ENCODE measurements around the gene IP6K2. TPM values are rescaled to one million over a fixed set of nuclear protein-coding genes. Genes with fewer than 3 reads are reported as not detected.

IP6K2 gene
- total and polyA plus RNA-seq, 2 of the 13 experiments (the other 11 are each of a cell fraction or from before 2014, with no cell fraction given): 85.5 to 112 TPM

DNA sequence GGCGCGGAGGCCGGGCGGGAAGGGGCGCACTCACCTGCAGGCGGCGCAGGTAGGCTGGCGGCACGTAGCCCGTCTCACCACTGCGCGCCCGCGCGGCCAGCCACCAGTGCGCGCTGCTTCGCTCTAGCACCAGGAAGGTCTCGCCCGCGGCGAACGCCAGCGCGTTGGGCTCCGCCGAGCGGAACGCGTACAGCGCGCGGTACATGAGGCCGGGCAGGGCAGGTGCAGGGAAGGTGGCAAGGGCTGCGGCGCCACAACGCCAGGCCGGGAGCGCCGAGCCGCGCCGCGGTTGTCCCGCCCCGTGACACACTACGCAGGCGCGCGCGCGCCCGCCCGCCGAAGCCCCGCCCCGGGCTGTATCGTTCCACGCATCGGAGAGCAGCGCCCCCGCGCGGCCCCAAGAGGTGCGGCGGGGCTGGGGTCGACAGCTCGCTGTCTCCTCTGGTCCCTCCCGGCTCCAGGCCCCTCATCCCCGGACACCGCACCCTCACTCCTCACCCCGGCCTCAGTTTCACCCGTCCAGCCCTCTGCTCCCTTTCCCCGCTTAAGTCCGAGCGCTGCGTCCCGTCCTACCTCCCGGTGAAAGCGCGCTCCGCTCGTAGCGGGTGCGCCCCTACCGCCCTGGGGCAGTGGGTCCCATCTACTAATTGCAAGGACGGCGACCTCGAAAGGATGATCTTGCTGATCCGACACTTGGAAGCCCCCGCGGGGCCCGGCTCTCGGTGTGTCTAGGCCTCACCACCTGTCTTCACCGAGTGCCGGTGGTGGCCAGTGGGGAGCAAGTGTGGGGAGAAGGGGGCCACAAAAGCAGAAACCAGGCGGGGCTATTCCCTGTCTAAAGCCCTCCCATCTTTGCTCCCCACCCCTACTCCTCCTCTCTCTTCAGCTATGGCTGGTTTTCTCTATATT is 31.2 kb downstream of the IP6K2 start, which contains the start of gene NCKIPSD (continued):
- TF ChIP-seq SNAI1 (CRISPR knock-in tag; IDR thresholded peaks at IDR 0.05; ENCODE audit: borderline replicate concordance) (no peak), SNRNP70 (IDR thresholded peaks at IDR 0.05; ENCODE audit: low read depth, low read length) (no peak), ZNF557 (CRISPR knock-in tag; IDR thresholded peaks at IDR 0.05) (peak; percentile 16; the same call in 1 of the 2 replicates), SP140L (CRISPR knock-in tag; IDR thresholded peaks at IDR 0.05; ENCODE audit: borderline replicate concordance) (no peak), ZNF615 (CRISPR knock-in tag; IDR thresholded peaks at IDR 0.05; ENCODE audit: borderline replicate concordance) (no peak), ZMAT3 (CRISPR knock-in tag; conservative IDR thresholded peaks at IDR 0.05) (peak; percentile 89), NFKBIZ (CRISPR knock-in tag; IDR thresholded peaks at IDR 0.05) (peak; percentile 61; the same call in 1 of the 2 replicates), KLF15 (CRISPR knock-in tag; IDR thresholded peaks at IDR 0.05; ENCODE audit: borderline replicate concordance) (no peak), ZNF670 (CRISPR knock-in tag; IDR thresholded peaks at IDR 0.05; ENCODE audit: borderline replicate concordance) (no peak), PCBP2 (optimal IDR thresholded peaks at IDR 0.05; ENCODE audit: low read depth, low read length, poor library complexity, severe bottlenecking) (no peak), ZNF264 (CRISPR knock-in tag; IDR thresholded peaks at IDR 0.05) (no peak), ZFP90 (CRISPR knock-in tag; IDR thresholded peaks at IDR 0.05; ENCODE audit: borderline replicate concordance) (no peak; the same call in 1 of the 2 replicates), KLF9 (CRISPR knock-in tag; IDR thresholded peaks at IDR 0.05; ENCODE audit: low read depth) (no peak), SMC3 (IDR thresholded peaks at IDR 0.05; ENCODE audit: low read length) (no peak), ZNF775 (CRISPR knock-in tag; IDR thresholded peaks at IDR 0.05; ENCODE audit: borderline replicate concordance) (no peak), SATB2 (CRISPR knock-in tag; IDR thresholded peaks at IDR 0.05) (no peak), EEA1 (CRISPR knock-in tag; IDR thresholded peaks at IDR 0.05; ENCODE audit: borderline replicate concordance) (peak; percentile 96; the same call in 1 of the 2 replicates), MAFF (IDR thresholded peaks at IDR 0.05; ENCODE audit: low read depth, low read length) (no peak)
- TF ChIP-seq, protein P1, sequence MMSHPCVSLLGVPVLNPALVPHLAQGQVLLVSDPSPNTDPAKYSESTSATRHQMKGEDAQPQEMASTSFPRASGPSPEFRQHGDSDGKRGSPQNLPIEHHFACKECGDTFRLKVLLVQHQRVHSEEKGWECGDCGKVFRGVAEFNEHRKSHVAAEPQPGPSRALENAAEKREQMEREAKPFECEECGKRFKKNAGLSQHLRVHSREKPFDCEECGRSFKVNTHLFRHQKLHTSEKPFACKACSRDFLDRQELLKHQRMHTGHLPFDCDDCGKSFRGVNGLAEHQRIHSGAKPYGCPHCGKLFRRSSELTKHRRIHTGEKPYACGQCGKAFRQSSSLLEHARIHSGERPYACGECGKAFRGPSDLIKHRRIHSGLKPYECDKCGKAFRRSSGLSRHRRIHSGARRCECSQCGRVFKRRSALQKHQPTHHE (CRISPR knock-in tag; IDR thresholded peaks at IDR 0.05; ENCODE audit: borderline replicate concordance): 0 out of 2 replicates have a peak, but pooled peaks have one; percentile 44
- TF ChIP-seq, protein P2, sequence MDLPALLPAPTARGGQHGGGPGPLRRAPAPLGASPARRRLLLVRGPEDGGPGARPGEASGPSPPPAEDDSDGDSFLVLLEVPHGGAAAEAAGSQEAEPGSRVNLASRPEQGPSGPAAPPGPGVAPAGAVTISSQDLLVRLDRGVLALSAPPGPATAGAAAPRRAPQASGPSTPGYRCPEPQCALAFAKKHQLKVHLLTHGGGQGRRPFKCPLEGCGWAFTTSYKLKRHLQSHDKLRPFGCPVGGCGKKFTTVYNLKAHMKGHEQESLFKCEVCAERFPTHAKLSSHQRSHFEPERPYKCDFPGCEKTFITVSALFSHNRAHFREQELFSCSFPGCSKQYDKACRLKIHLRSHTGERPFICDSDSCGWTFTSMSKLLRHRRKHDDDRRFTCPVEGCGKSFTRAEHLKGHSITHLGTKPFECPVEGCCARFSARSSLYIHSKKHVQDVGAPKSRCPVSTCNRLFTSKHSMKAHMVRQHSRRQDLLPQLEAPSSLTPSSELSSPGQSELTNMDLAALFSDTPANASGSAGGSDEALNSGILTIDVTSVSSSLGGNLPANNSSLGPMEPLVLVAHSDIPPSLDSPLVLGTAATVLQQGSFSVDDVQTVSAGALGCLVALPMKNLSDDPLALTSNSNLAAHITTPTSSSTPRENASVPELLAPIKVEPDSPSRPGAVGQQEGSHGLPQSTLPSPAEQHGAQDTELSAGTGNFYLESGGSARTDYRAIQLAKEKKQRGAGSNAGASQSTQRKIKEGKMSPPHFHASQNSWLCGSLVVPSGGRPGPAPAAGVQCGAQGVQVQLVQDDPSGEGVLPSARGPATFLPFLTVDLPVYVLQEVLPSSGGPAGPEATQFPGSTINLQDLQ (CRISPR knock-in tag; IDR thresholded peaks at IDR 0.05): peak; percentile 92; the same call in 1 of the 2 replicates
- TF ChIP-seq, protein P3, sequence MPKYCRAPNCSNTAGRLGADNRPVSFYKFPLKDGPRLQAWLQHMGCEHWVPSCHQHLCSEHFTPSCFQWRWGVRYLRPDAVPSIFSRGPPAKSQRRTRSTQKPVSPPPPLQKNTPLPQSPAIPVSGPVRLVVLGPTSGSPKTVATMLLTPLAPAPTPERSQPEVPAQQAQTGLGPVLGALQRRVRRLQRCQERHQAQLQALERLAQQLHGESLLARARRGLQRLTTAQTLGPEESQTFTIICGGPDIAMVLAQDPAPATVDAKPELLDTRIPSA (CRISPR knock-in tag; IDR thresholded peaks at IDR 0.05; ENCODE audit: borderline replicate concordance): peak; percentile 94
- TF ChIP-seq, protein P4, sequence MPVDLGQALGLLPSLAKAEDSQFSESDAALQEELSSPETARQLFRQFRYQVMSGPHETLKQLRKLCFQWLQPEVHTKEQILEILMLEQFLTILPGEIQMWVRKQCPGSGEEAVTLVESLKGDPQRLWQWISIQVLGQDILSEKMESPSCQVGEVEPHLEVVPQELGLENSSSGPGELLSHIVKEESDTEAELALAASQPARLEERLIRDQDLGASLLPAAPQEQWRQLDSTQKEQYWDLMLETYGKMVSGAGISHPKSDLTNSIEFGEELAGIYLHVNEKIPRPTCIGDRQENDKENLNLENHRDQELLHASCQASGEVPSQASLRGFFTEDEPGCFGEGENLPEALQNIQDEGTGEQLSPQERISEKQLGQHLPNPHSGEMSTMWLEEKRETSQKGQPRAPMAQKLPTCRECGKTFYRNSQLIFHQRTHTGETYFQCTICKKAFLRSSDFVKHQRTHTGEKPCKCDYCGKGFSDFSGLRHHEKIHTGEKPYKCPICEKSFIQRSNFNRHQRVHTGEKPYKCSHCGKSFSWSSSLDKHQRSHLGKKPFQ (CRISPR knock-in tag; IDR thresholded peaks at IDR 0.05; ENCODE audit: insufficient replicate concordance): no peak

Data from HepG2 (cell line).